Measurements from ENCODE around the gene KLHDC10.
"Not testable (repeated sequence)": the region's sequence is repeated elsewhere in the genome, so short reads cannot be mapped to it uniquely, and the experiment has no call there.

Gene KLHDC10

DNA sequence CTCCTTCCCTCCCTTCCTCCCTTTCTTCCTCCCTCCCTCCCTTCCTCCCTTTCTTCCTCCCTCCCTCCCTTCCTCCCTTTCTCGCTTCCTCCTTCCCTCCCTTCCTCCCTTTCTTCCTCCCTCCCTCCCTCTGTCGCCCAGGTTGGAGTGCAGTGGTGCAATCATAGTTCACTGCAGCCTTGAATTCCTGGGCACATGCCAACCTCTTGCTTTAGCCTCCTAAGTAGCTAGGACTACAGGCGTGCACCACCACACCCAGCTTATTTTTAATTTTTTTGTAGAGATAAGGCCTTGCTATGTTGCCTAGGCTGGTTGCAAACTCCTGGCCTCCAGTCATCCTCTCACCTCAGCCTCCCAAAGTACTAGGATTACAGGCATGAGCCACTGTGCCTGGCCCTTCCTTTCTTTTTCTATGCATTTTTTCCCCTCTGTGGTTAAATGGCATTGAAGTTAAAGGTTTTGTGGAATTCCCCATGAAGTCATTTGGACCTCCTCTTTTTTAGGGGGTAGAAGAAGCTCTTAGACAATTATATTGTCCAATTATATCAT lies 9.6 kb downstream of the KLHDC10 start:
- DNase-seq (ENCODE audit: low read depth in 2 of 2): no peak

DNA sequence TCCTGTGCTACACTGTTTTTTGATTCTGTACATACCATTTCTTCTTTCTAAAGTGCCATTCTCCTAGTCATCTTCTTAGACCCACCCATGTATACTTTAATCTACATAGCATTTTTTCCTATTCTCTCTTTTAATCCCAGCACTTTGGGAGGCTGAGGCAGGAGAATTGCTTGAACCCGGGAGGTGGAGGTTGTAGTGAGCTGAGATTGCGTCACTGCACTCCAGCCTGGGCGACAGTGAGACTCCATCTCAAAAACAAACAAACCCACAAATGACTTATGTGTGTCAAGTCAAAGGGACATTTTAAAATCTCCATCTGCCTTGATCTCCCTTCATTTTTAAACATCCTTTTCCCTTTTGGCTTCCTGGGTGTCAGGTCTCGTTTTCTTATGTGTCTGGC lies 13.2 kb downstream of the KLHDC10 start:
- not testable (repeated sequence) for DNase-seq (ENCODE audit: low read depth in 2 of 2)

DNA sequence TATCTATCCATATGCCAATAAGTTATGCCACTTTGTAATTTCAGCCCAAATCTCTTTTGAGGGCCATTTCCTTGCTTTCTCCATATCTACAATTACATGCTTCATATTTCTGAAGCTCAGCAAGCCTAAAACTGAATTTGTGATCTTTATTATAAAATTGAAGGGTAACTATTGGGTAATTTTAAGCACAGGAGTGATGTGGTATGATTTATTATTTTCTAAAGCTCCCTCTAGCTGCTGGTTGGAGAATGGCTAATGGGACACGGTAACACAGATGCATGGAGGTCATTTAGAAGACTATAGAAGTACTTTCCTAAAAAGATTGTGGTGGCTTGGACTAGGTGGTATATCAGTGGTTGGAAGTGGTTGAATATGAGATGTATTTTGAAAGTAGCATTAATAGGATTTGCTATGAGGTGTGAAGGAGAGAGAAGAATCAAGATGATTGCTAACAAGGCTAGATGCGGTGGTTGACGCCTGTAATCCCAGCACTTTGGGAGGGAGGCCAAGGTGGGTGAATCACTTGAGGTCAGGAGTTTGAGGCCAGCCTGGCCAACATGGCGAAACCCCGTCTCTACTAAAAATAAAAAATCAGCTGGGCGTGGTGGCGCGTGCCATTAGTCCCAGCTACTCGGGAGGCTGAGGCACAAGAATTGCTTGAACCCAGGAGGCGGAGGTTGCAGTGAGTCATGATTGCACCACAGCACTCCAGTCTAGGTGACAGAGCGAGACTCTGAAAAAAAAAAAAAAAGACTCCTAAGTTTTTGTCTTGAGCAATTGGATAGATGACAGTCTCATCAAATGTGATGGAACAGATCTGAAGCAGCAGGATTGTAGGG lies 13.9 kb downstream of the KLHDC10 start:
- DNase-seq (ENCODE audit: low read depth in 2 of 2): no peak

DNA sequence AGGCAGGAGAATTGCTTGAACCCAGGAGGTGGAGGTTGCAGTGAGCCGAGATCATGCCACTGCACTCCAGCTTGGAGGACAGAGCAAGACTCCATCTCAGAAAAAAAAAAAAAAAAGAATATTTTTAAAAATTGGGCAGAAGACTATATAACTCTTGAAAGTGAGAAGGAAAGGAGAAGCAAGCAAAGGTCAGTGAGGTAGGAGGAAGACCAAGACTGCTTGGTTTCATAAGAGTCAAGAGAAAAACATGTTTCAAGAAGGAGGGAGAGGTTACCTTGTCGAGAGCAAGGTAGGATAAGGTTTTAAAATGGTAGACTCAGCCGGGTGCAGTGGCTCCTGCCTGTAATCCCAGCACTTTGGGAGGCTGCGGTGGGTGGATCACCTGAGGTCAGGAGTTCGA lies 14.9 kb downstream of the KLHDC10 start:
- DNase-seq (ENCODE audit: low read depth in 2 of 2): not testable (repeated sequence)

DNA sequence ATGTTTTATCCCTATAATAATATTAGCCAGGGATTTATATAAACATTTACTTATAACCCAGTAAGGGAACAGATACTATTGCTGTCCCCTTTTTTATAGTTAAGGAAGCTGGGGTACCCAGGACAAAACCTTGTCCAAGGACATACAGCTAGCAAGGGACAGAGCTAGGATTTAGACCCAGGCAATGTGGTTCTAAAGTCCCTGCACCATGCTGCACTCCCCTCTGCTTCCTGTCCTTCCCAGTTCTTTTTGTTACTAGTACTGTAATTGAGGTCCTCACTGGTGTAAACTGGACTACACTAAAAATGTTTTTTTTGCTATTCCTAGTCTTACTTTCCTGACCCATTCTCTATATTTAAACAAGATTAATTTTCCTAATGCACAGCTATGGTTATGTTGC lies 16.6 kb downstream of the KLHDC10 start:
- DNase-seq (ENCODE audit: low read depth in 2 of 2): no peak

DNA sequence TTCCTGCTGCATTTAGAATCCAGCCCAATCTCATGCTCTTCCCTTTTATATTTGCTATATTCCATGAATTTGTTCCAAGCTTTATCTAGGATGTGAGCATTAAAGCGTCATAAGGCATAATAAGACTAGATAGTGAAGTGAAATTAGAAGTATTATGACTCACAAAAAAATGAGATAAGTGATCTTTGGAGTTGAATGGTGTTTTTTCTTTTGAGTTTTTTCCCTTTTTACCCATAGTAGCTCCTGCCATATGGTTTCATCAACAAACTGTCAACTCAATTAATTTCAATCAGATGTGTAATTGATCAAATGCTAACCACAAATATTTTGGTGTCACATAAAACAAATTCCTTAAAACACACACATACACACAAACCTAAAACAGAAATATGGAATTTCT lies 17.0 kb downstream of the KLHDC10 start:
- peak; percentile 62 to 63 for DNase-seq (ENCODE audit: low read depth in 2 of 2)

DNA sequence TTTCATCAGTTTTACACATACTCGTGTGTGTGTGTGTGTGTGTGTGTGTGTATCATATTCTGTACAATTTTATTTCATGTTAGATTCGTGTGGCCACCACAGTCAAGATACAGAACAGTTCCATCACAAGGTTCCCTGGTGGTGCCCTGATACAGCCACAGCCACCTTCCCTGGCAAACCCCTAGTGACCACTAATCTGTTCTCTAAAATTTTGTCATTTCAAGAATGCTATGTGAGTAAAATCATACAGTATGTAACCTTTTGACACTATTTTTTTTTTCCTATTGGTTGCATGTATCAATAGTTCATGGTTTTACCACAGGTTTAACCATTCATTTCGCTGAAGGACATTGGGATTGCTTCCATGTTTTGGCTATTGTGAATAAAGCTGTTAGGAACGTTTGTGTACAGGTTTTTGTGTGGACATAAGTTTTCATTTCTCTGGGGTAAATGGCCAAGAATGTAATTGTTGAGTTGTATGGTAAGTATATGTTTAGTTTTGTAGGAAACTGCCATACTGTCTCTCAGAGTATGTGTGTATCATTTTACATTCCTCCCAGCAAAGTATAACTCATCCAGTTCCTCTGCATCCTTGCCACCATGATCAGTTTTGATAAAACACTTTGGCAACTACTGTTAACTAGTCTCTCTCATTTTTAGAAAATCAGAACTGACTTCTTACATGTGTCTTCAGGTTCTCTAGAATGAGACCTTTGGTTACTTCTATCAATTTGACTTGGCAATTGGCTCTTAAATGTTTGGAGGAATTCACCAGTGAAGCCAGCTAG lies 20.6 kb downstream of the KLHDC10 start:
- DNase-seq (ENCODE audit: low read depth in 2 of 2): no peak

DNA sequence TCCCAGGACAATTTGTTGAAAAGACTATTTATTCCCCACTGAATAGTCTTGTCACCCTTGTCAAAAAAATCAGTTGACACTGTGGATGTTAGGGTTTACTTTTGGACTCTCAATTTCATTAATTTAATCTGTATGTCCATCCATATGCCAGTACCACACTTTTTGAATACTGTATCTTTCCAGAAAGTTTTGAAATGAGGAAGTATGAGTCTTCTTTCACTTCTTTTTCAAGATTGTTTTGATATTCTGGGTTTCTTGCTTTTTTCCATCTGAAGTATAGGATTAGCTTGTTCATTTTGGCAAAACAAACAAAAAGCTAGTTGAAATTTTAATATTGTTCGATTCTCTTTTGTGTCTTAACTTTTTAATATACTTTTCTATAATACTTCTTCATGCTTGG lies 21.7 kb downstream of the KLHDC10 start:
- DNase-seq (ENCODE audit: low read depth in 2 of 2): no peak

DNA sequence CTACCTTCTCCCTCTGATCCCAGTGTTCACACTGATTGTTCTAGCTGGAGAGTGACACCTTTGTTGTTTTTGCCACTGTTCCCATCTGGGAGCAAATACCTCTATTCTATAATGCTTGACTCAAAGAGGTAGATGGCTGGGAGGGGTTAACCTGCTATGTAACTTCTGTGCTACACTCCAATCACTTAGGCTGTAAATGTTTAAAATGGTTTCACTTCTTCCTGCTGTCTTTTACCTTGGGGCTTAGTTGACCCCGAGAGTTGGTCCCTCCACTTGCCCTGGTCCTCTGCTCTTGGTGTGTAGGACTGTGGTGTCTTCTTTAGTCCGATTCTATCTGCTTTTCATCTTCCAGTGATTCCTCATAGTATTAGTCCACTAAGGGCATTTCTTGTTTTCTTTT lies 22.3 kb downstream of the KLHDC10 start:
- DNase-seq (ENCODE audit: low read depth in 2 of 2): no peak

DNA sequence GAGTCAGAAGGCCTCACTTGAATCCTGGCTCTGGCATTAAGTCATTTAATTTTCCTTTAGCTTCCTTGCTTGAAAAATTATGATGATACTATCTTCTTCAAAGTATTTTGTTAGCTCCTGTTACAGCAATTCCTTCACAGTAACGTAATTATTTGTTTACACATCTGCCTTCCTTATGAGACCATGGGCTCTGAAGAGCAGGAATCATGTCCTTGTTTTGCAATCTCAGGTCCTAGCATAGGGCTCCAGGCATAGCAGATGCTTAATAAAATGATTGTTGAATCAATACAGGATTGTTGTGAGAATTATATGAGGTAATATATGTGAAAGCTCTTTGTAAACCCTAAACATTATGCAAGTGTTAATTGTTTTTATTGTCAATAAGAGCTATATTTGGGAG lies 25.5 kb downstream of the KLHDC10 start:
- peak; percentile 56 to 60 for DNase-seq (ENCODE audit: low read depth in 2 of 2)

DNA sequence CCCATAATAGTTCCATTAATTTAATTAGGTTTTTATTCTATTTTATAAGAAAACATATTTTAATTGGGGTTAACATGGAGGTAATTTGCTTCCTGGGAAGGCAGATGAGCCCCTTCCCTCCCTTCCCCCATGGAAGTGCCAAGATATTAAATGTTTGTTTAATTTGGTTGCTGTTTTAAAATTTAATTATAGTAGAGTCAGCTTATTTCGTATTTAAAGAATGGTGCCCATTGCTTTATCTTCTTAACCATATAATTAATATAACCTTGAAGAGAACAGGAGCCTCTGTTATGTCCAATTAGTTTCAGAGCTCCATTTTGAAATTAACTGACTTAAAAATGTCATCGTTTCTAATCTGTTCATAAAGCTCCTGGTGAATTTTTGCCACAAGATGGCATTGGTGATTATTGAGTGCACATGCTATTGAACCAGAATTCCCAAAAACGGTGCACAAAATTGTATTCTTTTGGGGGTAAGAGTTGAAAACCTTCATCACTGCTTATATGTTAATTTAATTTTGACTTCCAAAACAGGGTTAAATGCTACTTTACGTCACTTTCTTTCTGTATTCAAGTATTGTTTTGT lies 26.0 kb downstream of the KLHDC10 start:
- DNase-seq (ENCODE audit: low read depth in 2 of 2): peak in 1 of 2 experiments; percentile 6

DNA sequence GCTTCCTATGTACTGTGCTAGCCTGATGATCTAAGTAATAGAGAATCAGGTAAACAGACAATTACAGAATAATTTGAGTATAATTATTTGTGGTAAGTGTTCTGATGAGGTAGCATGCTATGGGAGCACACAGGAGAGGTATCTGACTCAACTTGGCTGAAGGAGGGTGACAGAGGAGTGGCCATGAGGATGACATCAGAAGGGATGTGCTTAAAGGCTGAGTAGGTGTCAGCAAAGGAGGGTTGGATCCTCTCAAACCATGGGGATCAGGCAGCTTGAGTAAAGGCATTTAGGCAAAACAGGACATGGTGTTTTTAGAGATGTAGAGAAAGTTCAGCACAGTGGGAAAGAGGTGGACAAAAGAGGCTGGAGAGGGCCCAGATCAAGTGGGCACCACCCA lies 29.0 kb downstream of the KLHDC10 start:
- no peak for DNase-seq (ENCODE audit: low read depth in 2 of 2)

DNA sequence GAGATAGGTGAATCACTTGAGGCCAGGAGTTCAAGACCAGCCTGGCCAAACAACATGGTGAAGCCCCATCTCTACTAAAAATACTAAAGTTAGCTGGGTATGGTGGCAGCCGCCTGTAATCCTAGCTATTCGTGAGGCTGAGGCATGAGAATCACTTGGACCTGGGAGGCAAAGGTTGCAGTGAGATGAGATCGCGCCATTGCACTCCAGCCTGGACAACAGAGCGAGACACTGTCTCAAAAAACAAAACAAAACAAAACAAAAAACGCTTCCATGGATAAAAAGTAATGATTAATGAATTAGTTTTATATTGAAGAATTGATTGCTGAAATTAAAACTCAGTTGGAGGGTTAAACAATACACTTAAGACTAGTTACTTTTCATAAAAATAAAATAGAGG lies 32.3 kb downstream of the KLHDC10 start:
- no peak for DNase-seq (ENCODE audit: low read depth in 2 of 2)

DNA sequence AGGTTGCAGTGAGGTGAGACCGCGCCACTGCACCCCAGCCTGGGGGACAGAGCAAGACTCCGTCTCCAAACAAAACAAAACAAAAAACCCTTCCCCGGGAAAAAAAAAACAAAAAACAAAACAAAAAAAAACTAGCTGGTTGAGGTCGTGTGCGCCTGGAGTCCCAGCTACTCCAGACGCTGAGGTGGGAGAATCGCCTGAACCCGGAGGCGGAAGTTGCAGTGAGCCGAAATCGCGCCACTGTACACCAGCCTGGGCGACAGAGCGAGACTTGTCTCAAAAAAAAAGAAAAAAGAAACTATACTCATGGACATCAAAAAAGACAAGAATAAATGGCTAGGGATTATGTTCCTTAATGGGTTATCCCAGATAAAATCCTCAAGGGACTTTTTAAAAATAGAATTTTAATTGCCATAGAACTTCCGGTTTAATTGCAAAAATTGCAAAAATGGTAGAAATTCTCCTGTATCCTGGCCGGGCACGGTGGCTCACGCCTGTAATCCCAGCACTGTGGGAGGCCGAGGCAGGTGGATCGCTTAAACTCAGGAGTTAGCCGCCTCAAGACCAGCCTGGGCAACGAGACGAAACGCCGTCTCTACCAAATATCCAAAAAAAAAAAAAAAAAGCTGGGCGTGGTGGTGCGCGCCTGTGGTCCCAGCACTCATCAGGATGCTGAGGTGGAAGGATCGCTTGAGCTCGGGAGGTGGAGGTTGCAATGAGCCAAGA lies 37.8 kb downstream of the KLHDC10 start:
- no peak for DNase-seq (ENCODE audit: low read depth in 2 of 2)

DNA sequence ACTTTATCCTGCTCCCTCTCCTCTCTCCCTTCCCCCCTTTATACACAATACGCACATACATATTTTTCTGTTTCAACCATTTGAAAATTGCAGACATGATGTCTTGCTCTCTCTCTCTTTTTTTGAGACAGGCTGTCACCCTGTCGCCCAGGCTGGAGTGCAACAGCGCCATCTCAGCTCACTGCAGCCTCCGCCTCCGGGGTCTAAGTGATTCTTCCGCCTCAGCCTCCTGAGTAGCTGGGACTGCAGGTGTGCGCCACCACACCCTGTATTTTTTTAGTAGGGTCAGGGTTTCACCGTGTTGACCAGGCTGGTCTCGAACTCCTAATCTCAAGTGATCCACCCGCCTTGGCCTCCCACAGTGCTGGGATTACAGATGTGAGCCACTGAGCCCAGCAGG lies 38.5 kb downstream of the KLHDC10 start:
- DNase-seq (ENCODE audit: low read depth in 2 of 2): no peak

DNA sequence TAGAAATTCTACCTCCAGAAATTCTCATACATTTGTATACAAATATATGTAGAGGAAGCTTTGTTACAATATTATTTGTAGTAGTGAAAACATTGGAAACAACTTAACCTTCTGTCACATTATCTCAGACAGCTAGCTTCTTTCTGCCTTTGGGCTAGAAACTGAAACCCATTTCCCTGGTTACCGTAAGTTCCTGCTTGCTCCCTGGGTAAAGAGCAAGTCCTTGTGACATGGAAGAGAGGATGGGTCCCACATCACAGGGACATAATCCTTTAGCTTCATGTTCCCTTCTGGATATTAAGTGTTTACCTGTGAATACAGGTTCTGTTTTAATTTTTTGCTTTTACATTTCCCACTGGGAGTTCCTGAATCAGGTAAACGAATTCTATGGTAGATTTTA lies 41.8 kb downstream of the KLHDC10 start:
- no peak for DNase-seq (ENCODE audit: low read depth in 2 of 2)

DNA sequence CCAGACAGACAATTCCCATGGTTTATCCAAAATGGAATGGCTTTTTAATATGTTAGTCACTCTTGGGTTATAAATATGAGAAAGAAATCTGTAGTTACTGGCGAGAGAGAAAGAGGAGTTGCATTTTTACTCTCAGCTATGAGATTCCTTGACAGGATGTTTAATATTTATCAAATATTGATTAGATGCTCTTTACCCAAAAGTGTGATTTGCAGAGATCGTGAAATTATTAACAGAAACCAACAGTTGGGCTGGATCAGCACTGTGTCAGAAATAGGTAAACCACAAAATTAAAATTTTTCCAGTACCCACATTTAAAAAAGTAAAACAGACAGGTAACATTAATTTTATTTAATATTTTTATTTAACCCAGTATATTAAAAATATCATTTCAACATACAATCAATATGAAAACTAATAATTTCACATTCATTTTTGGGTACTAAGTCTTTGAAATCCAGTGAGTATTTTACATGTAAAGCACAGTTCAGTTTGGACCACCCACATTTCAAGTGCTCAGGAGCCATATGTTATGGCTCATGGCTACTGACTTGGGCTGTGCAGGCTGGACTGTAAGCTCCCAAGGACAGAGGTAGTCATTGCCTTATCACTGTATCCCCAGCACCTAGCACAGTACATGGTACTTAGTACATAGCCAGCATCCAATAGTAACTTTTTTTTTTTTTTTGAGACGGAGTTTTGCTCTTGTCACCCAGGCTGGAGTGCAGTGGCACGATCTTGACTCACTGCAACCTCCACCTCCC lies 42.5 kb downstream of the KLHDC10 start:
- DNase-seq (ENCODE audit: low read depth in 2 of 2): no peak

DNA sequence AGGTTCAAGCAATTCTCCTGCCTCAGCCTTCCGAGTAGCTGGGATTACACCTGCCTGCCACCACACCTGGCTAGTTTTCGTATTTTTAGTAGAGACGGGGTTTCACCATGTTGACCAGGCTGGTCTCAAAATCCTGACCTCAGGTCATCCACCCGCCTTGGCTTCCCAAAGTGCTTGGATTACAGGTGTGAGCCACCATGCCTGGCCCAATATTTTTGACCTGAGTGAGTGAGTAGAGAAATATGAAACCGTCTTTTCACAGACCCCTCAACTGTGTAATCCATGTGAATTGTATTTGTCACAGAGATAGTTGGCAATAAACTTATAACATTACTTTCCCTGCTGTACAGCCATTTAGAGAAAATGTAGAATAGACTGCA lies 43.1 kb downstream of the KLHDC10 start:
- not testable (repeated sequence) for DNase-seq (ENCODE audit: low read depth in 2 of 2)

DNA sequence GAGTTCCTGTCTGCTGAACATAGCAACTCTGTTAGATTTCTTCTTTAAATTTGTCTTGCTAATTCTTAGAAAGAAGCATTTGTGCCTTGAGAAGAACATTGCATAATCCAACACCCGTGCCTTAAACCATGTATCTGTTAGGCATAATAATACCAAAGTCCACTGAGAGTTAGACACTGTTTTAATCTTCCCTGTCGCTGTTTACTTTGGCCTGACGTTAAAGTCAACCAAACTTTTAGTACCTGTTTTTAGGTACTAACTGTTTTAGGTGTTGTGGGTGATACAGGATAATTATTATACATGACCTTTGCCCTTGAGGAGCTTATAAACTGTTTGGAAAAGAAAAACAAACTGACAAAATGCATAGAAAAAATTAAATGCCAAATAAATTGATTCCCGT lies 43.6 kb downstream of the KLHDC10 start:
- DNase-seq (ENCODE audit: low read depth in 2 of 2): no peak

DNA sequence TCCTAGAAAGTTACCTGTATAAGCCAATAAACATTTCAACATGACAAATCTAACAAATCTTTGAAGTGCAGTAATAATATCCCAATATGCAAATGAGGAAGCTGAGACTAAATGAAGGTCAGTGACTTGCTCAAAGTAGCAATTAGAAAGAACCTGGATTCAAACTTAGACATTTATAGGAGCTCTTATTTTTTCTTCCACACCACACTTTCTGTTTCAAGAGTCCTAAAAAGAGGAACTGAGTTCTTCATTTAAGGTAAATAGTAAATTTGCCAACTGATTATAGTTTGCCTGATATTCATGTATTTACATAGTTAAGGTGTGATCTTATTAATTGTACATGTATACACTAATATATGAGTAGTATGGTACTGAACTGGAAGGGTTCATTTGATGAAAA lies 44.0 kb downstream of the KLHDC10 start:
- no peak for DNase-seq (ENCODE audit: low read depth in 2 of 2)

DNA sequence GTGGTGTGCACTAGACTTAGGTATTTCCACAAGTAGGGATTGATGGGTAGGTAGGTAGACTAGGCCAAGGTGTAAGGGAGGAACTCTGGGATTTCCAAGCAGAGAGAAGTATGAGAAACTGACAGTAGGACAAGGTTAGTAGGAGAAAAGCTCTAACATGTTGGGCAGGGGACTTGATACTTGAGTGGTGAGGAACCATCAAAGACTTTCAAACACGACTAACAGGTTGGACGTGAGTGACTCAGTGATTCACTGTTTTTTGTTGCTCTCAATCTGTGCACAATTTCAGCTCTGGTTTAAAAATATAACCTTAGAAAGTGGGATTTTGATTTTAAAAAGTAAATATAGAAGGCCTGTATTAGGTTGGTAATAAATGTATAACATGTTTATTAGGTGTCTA lies 44.4 kb downstream of the KLHDC10 start:
- no peak for DNase-seq (ENCODE audit: low read depth in 2 of 2)
